ENCODE data around the gene TSC22D2. TPM values are rescaled to one million over a fixed set of nuclear protein-coding genes. Genes with fewer than 3 reads are reported as not detected.

Gene TSC22D2
- total RNA-seq, 2 experiments from 2014 or later: 17.8 to 19.2 TPM

- ChIA-PET CTCF (interaction anchor here (1.2 kb wide), 1 partner anchor 25 kb away, joined by 7 read pairs; no protein-coding TSS in a partner anchor), POLR2A (interaction anchor here (1.4 kb wide), 1 partner anchor 23 kb away, joined by 3 read pairs; no protein-coding TSS in a partner anchor)
Observed at GRCh38 chr3:150384296-150385212, 23.5 kb upstream of the TSC22D2 start.

- POLR2A ChIA-PET: interaction anchor here (1.4 kb wide), 1 partner anchor 22 kb away, joined by 3 read pairs; no protein-coding TSS in a partner anchor
- CTCF ChIA-PET: interaction anchor here (0.9 to 1.2 kb wide), 2 partner anchors 22 to 24 kb away, joined by 3 to 7 read pairs; partner anchors contain the start of gene TSC22D2
Observed at GRCh38 chr3:150385296-150386242, 22.5 kb upstream of the TSC22D2 start.

GRCh38 chr3:150388498-150389418 is 19.3 kb upstream of the TSC22D2 start:
- ChIA-PET POLR2A (no interaction called here), CTCF (no interaction called here)

- CTCF ChIA-PET: interaction anchor here (0.8 kb wide), 1 partner anchor 43 kb away, joined by 3 read pairs; no protein-coding TSS in a partner anchor
- POLR2A ChIA-PET: no interaction called here
Observed at GRCh38 chr3:150390087-150390486, 18.0 kb upstream of the TSC22D2 start.

GRCh38 chr3:150391161-150391560 is 16.9 kb upstream of the TSC22D2 start:
- ChIA-PET POLR2A (no interaction called here), CTCF (interaction anchor here (1.1 kb wide), 1 partner anchor 15 kb away, joined by 3 read pairs; no protein-coding TSS in a partner anchor)

- CTCF ChIA-PET: no interaction called here
- POLR2A ChIA-PET: no interaction called here
Observed at GRCh38 chr3:150393745-150394144, 14.4 kb upstream of the TSC22D2 start.

GRCh38 chr3:150394606-150395005 is 13.5 kb upstream of the TSC22D2 start:
- POLR2A ChIA-PET: no interaction called here

GRCh38 chr3:150396491-150396890 is 11.6 kb upstream of the TSC22D2 start:
- ChIA-PET CTCF (no interaction called here), POLR2A (no interaction called here)

More at GRCh38 chr3:150394606-150395005, 13.5 kb upstream of the TSC22D2 start:
- CTCF ChIA-PET: no interaction called here

- POLR2A ChIA-PET: no interaction called here
- CTCF ChIA-PET: no interaction called here
Observed at GRCh38 chr3:150396956-150397550, 11.0 kb upstream of the TSC22D2 start.

GRCh38 chr3:150399060-150399459 is 9.0 kb upstream of the TSC22D2 start:
- ChIA-PET POLR2A (no interaction called here), CTCF (no interaction called here)

- POLR2A ChIA-PET: no interaction called here
Observed at GRCh38 chr3:150401285-150401684, 6.8 kb upstream of the TSC22D2 start.

GRCh38 chr3:150402217-150402616 is 5.9 kb upstream of the TSC22D2 start:
- ChIA-PET CTCF (interaction anchor here (0.7 kb wide), 1 partner anchor 103 kb away, joined by 4 read pairs; no protein-coding TSS in a partner anchor), POLR2A (no interaction called here)

More at GRCh38 chr3:150401285-150401684, 6.8 kb upstream of the TSC22D2 start:
- CTCF ChIA-PET: no interaction called here

- ChIA-PET CTCF (no interaction called here), POLR2A (no interaction called here)
Observed at GRCh38 chr3:150404023-150404422, 4.1 kb upstream of the TSC22D2 start.

- ChIA-PET CTCF (interaction anchor here (1.3 to 1.4 kb wide), 2 partner anchors 22 to 88 kb away, joined by 3 read pairs; no protein-coding TSS in a partner anchor), POLR2A (interaction anchor here (1.0 kb wide), 1 partner anchor 22 kb away, joined by 3 read pairs; no protein-coding TSS in a partner anchor)
Observed at GRCh38 chr3:150407051-150407807, 869 bp upstream of the TSC22D2 start.

GRCh38 chr3:150407808-150408220 is 284 bp upstream of the TSC22D2 start:
- ChIA-PET POLR2A (interaction anchor here (0.6 to 2.6 kb wide), 8 partner anchors 23 to 1408 kb away, joined by 3 to 8 read pairs (median 4); partner anchors contain the start of genes SELENOT and SERP1), CTCF (interaction anchor here (1.0 to 2.3 kb wide), 4 partner anchors 20 to 135 kb away, joined by 3 to 7 read pairs (median 4); no protein-coding TSS in a partner anchor)

GRCh38 chr3:150409125-150409511 is 1.0 kb downstream of the TSC22D2 start:
- CTCF ChIA-PET: interaction anchor here (0.5 to 2.5 kb wide), 9 partner anchors 22 to 896 kb away, joined by 3 to 13 read pairs (median 4); no protein-coding TSS in a partner anchor

More at GRCh38 chr3:150409125-150409511, 1.0 kb downstream of the TSC22D2 start:
- POLR2A ChIA-PET: interaction anchor here (0.6 to 2.6 kb wide), 10 partner anchors 34 to 1354 kb away, joined by 3 to 8 read pairs (median 3); partner anchors contain the start of genes ERICH6, SELENOT and SERP1
